KBM-7 (cell line): Measurements from ENCODE around the gene TOLLIP.

Source experiments
- DNase-seq: peaks from one replicate; pipeline ENCODE4 v3.0.0-alpha.2; 2015
- in situ Hi-C: fragments of 300-500 bp; cut with MboI; formaldehyde crosslinking; loops from 2 replicates; pipeline ENCODE4 v1.14.3; 2020; ENCODE audit warnings: low sequenced_read_pairs, low pct_unique_long_range_greater_than_20kb, mixed read lengths

TOLLIP gene

DNA sequence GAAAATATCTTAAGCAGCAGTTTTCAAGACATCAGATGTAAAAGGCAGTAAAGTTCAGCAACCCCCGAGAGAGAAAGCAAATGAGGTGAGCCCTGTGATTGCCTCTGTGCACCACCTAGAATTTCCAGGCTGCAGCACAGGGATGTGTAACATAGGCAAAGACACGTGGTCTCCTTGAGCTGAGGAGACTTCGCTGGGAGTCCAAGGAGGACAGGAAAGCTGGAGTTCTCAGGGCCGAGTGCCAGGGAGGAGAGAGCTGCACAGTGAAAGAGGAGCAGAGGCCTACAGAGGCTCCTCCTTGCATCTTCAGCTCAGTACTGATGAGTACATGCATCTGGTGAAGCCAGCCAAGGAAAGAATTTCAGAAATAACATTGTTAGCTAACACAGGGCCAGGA lies 17.6 kb upstream of the TOLLIP start:
- in situ Hi-C loops = no loop called here

DNA sequence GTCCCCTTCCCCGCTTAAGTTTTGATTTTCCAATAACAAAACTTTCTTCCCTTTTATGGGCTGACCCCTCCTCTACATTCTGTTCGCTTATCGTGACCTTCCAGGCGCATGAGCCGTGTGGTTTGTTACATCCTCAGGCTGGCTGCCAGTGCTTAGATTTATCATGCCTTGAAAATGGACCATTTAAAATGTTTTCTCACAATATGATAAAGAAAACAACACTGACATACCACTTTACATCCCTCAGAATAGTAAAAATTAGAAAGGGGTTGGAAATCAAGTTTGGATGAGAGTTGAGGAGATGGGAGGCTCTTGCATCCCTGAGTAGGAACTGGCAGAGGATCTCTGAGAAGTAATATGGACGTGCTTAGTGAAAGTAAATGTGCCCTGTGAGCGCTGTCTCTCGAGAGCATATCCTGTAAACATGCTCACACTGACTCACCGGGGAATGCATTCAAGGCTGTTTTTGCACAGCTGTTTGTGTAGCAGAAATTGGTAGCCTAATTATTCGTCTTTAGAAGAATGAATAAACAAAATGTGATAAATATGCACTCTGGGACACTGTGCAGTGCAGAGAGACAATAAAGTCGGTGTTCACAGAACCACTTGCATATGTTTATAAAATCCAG lies 17.1 kb upstream of the TOLLIP start:
- no peak for DNase-seq
- in situ Hi-C loops = no loop called here

More for the DNA sequence above, 17.6 kb upstream of the TOLLIP start:
- no peak for DNase-seq

DNA sequence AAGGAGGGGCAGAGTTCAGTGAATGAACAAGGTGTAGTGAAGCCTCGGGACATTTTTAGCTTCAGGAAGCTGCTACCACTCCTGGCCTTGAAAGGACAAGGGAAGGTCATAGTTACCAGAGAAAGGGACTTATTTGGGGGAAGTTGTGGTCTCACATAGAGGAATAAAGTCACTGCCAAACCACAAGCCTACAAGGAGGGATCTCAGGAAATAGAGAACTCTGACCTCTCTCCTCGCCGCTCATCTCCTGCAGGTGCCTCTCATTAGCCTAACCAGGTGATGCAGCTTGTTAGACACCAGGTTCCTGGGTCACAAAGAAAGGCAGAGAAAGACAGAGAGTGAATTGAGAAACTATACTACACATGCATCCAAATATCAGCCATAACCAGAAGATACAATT lies 14.3 kb upstream of the TOLLIP start:
- DNase-seq = peak; percentile 69
- in situ Hi-C loops = no loop called here

DNA sequence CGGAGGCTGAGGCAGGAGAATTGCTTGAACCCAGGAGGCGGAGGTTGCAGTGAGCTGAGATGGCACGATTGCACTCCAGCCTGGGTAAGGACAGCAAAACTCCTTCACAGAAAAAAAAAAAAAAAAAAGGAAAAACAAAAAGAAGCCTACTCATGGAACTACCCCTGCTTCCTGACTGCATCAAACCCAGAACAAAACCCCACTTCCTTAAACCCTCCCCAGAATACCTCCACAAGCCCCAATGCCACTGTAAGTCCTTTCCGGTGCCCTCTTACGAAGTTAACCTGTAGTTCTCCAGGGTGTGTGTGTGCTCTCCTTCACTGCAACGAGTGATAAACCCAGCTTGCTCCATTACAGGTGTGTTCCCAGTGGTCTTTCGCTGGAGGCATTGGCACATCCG lies 8.6 kb upstream of the TOLLIP start:
- DNase-seq = no peak
- in situ Hi-C loops = no loop called here

DNA sequence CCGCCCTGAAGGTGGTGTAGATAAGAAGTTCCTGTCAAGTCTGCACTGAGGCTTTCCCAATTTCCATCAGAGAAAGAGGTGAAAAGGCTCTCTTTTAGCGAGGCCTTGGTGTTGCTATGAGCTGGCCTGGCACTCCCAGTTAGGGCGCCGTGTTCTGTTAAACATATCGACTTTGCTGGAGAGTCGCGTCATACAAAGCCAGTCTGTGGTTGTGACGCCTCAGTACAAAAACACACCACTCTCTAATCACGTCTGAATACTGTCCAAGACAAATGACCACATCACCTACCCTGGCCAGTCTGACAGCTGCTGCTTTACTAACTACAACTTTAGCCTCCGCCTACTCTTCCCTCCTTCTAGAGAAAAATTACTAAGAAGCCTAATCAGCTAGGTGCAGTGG lies 8.0 kb upstream of the TOLLIP start:
- DNase-seq = no peak
- in situ Hi-C loops = no loop called here

DNA sequence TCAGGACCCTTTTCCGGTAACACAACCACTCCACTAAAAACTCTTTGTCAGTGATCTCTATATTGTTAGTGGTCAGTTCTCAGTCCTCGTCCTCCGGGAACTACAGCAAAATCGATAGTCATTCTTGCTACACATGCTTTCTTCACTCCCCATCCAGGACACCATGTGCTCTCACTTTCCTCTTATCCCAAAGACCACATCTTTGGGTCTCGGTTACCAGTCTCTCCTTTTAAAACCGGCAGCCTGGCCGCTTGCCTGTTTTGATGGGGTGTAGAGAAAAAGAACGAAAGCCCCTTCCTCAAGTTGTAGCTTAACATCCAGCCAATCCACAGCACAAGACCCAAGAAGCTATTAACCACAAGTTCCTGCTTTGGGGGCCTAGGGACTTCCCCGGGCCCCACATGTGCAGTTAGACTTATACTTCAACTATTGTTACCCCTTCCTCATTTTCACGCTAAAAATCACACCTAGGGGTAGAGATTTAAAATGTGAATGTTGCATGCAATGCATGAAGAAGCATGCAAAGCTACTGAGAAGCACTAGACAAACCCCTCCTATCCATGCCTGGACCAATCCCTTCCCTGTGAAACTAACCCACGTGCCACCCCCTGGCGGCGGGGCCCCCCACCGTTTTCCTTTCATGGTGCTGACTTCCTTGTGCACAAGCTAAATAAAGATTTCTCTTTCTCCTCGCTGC lies 1.5 kb upstream of the TOLLIP start:
- DNase-seq = peak; percentile 73
- in situ Hi-C loops = no loop called here

DNA sequence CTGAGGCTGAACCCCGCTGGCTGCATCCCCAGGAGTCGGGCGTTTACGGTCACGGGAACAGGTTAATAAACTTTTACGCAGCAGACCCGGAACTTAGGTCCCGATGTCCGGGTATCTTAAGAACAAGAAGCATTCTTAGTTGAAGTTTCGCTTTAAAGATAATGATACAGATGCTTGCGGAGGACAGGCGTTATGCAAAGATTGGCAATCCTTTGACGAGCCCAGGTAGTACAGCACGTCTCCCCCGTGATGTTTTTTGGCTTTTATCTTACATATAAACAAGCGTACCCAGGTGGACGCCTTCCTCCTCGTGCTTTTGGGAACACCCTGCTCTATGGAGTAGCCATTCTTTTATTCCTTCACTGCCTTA lies 871 bp upstream of the TOLLIP start:
- DNase-seq = no peak
- in situ Hi-C loops = no loop called here

DNA sequence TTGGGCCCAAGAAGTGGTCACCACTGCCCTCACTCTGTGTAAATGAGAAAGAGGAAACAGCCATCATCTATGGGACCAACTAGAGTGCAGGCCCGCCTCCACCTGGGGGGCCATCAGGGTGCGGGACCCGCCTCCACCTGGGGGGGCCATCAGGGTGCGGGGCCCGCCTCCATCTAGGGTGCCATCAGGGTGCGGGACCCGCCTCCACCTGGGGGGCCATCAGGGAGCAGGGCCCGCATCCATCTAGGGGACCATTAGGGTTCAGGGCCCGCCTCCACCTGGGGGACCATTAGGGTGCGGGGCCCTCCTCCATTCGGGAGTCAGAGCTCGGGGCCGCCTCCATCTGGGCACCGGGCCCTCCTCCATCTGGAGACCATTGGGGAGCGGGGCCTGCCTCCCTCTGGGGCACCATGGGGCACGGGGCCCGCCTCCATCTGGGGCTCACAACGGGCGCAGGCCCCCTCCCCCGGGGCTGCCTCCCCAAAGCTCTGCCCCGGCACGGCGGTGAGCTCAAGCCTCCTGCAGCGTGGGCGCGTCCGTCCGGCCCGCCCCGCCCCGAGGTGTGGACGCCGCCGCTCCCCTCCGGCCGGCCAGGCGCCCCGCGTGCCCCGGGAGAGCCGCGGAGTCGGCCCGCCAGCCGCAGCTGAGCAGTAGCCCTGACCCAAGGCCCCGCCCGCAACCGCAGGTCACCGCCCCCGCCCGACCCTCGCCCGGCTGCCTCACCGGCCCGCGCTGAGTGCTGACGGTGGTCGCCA lies 512 bp downstream of the TOLLIP start:
- DNase-seq = no peak
- in situ Hi-C loops = no loop called here

DNA sequence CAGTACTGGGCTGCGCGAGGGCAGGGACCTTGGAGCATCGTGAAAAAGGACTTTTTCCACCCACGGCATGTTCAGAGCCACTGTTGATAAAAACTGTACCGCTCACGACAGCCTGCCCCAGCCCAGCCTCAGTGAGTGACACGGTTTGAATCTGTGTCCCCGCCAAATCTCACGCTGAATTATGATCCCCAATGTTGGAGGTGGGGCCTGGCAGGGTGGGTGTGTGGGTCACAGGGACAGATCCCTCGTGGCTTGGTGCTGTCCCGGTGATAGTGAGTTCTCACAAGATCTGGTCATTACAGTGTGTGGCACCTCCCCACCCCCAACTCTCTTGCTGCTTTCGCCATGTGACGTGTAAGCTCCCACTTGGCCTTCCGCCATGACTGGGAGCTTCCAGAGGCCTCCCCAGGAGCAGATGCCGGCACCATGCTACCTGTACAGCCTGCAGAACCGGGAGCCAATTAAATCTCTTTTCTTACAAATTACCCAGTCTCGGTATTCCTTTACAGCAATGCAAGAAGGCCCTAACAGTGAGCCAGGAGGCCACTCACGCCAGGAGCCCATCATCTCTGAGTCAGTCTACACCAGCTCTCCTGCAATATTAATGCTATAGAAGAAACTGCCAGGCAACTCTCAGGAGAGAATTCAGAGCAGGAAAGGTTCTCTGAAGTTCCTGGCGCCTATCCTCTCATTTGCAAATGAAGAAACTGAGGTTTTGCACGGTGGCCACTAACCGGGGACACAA lies 1.3 kb downstream of the TOLLIP start:
- DNase-seq = no peak
- in situ Hi-C loops = no loop called here

DNA sequence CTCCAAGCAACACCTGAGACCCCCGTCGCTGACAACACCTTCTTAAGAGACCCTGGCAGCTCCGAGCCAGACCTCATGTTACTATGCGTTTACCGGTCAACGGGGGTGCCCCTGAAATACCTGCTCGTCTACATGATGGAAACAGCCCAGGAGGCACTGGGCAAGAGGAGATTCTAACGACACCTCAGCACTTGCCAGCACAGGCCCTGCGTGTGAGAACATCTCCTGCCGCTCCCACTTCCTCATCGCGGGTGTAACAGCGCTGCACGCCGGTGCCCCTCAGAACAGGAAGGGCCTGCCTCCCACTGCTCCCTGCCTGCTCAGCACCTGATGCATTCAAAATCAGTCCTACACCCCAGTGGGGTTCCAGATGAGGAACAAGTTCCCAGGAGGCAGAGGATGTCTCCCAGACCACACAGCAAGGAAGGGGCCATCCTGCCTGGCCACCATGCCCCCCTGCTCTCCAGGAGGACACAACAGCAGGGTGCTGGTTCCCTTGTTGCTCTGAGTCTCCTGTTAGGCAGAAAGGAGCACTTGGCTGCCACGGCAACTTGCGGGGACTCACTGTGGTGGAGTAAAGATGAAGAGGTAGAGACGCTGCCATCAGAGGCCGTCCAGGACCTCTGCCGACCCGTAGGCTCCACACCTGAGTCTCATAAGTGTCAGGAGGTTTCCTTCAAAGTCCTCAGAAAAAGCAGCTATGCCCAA lies 2.1 kb downstream of the TOLLIP start:
- peak; percentile 73 for DNase-seq
- in situ Hi-C loops = no loop called here

DNA sequence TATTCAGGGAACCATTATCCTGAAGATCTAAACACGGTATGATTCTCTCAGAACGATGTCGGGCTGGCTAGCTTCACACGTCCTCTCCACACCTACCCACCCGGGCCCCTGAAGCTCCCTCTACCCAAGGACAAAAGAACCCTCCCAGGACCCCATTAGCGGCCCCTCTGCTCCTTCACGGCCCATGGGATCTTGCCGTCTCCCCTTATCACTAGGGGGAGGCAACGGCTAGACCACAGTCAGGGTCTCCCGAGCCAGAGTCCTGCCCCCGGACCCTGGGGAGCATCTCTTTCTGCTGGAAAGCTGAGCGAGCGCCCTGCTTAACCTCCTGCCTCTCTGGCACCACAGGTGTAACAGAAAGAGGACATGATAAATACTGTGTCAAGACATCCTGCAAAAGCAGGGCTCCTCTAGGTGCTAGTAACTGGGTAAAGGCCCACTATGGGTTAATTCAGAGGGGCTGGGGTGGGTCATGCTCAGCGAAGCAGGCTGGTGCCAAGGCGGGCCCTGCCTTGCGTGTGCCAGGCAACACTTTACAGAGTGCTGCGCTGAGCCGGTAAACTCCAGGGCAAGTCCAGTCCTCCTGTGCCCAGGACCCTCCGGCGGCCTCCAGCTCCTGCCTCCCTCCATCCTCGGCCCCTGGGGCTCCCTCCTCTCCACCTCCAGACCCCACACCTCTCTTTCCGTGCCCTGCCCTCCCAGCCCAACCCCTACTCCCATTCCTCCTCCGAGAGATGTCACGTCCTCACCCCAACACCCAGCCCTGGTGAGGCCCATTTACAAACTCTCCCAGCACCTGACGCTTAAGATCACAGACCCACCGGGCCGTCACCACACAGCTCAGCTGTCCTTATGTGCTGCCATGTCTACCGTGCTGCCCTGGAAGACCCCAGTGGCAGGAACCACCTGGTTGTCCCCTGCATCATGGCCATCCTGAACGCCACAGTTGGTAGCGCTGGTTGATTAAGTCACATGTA lies 3.0 kb downstream of the TOLLIP start:
- in situ Hi-C loops = no loop called here
- no peak for DNase-seq

DNA sequence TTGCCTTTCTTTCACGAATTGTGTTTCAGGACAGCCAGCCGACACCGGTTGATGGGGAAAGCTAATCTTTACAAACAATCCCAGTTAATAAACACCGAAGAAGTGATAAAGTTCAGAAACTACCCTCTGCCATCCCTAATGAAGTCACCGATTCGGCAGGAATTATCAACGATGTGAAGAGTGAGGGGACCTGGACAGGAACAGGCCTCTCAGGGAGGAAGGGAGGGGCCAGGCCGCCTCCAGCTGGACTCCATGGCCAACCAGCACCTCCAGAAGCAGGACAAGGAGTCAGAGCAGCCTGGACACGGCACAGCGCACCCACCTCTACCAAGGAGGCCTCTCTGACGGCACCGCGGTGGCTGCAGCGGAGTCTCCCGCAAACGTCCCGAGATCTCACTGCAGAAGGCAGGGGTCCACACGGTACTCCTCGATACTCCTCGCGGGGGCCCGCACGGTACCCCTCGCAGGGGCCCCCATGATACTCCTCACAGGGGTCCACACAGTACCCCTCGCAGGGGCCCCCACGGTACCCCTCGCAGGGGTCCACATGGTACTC lies 3.9 kb downstream of the TOLLIP start:
- in situ Hi-C loops = no loop called here

DNA sequence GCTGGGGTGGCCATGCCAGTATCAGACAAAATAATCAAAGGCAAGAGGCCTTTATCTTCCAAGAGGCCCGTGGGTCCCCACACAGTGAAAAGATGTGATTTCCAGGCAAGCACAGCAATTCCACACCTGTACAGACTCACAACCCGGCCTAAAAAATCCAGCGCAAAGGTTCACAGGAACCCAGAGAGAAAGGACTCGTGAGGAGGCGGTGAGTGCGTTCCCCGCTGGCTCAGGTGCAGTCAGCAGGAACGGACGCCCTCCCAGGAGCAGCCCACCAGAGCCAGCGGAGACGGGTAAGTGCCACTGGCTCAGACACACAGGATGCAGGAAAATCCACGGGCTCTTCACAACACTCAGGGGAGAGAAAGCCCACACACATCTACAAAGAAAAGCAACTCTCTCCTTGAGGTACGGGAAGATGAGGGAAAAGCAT lies 4.4 kb downstream of the TOLLIP start:
- in situ Hi-C loops = no loop called here

More for the DNA sequence above, 3.9 kb downstream of the TOLLIP start:
- no peak for DNase-seq

DNA sequence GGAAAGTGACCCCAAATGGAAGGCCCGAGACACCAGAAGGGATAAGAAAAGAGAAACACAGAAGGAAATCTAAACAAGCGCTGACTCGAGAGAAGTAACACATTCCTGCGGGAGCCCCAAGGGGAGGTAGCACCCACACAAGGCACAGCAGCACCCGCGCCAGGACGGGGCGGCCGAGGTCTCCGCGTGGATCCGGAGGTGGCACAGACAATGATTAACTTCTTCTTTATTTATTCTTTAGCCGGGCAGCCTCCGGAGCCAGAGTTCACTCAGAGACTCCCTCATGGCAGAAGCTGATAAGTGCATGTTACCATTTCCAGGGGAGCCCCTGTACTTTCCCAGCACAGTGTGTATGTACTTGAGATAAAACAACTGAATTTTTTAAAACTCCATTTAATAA lies 5.1 kb downstream of the TOLLIP start:
- in situ Hi-C loops = no loop called here
- DNase-seq = no peak

More for the DNA sequence above, 4.4 kb downstream of the TOLLIP start:
- no peak for DNase-seq

DNA sequence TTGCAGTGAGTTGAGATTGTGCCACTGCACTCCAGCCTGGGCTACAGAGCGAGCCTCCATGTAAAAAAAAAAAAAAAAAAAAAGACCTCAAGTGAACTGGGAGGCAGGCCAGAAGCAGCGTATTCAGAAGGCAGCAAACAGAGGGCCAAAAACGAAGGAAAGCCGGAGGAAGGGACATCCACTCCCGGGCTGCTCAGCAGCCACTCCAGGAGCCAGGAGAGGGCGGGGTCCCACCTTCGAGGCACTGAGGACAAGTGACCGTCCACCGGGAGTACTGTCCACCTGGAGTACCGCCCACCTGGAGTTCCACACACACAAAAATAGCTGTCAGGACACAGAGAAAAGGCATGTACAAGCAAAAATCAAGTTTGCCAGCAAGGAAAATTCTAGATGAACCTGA lies 5.5 kb downstream of the TOLLIP start:
- in situ Hi-C loops = no loop called here
- DNase-seq = no peak

DNA sequence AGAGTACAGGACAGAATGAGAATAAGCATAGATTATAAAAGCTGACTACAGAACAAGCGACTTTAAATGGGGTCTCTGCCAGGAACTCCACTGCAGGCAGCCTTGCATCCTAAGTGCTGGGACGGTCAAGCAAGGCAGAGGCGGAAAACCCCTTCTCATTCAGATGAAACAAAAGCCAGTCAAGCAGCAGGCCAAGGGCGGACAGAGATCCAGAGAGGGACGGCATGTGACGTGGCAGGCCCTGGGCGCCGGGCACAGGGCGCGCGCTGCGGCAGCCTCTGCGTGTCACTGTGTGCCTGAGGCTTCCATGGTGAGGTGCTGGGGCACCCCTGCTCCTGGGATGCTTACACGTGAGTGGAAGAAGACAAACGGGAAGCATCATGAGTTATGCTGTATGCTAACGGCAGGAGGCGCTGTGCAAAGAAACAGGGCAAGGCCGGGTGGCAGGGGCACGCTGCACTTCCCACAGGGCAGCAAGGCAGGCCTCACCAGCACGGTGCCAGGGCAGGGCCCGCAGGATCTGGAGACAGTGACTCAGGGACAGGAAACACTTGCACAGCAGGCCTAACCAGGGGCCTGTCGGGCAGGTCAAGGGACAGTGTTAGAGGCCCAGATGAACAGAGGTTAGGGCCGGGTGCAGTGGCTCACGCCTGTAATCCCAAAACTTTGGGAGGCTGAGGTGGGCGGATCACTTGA lies 6.2 kb downstream of the TOLLIP start:
- in situ Hi-C loops = no loop called here
- peak; percentile 27 for DNase-seq

DNA sequence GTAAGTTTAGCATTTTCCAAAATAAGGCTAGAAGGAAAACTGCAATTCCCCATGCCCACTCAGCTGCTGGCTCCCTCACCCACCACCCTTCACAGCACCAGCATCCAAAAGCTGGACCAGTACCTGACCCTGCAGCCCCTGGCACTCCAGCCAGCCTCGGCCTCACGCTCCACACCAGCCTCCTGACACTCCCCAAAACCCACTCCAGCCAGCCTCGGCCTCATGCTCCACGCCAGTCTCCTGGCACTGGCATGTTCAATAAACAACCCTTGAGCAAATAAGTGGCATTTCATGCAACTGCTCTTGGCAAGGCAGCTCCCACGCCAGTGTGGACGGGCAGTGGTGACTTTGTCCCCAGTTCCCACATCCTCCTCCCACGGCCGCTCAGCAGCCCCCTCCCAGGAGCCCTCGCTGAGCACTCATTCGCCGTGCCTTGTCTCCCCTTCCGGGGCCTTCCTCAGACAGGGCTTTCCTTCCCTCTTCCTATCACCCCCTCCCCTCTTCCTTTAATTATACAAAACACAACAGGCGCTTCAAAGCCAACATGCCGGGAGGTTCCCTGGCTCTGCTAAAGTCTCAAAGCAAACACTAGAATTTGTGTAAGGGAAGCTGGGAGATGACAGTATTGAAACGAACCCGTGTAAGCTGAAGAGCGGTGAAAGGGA lies 6.8 kb downstream of the TOLLIP start:
- DNase-seq = no peak
- in situ Hi-C loops = no loop called here
